Measurements from ENCODE around the gene KIF1A. TPM values are rescaled to one million over a fixed set of nuclear protein-coding genes. Genes with fewer than 3 reads are reported as not detected.

Gene KIF1A
- total and polyA plus RNA-seq, 2 of the 8 experiments (the other 6 are each of a cell fraction or from before 2014, with no cell fraction given) = 61.3 to 281 TPM

DNA sequence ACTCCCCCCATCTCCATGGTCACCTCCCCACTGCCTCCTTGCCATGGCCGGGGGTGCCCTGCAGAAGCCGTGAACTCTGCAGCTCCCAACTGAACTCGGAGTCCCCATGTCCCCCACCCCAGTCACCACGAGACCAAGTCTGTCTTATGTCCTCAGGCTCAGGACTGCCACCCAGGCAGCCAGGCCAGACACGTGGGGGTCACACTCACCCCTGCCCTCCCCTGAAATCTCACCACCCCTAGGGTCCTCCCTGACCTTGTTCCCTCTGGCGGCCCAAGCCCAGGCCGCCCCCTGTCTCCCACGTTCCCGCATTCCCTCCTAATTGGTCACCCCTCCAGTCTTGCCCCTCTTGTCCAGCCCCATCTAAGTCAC lies 117.4 kb downstream of the KIF1A start (continued):
- TF ChIP-seq, protein P1, sequence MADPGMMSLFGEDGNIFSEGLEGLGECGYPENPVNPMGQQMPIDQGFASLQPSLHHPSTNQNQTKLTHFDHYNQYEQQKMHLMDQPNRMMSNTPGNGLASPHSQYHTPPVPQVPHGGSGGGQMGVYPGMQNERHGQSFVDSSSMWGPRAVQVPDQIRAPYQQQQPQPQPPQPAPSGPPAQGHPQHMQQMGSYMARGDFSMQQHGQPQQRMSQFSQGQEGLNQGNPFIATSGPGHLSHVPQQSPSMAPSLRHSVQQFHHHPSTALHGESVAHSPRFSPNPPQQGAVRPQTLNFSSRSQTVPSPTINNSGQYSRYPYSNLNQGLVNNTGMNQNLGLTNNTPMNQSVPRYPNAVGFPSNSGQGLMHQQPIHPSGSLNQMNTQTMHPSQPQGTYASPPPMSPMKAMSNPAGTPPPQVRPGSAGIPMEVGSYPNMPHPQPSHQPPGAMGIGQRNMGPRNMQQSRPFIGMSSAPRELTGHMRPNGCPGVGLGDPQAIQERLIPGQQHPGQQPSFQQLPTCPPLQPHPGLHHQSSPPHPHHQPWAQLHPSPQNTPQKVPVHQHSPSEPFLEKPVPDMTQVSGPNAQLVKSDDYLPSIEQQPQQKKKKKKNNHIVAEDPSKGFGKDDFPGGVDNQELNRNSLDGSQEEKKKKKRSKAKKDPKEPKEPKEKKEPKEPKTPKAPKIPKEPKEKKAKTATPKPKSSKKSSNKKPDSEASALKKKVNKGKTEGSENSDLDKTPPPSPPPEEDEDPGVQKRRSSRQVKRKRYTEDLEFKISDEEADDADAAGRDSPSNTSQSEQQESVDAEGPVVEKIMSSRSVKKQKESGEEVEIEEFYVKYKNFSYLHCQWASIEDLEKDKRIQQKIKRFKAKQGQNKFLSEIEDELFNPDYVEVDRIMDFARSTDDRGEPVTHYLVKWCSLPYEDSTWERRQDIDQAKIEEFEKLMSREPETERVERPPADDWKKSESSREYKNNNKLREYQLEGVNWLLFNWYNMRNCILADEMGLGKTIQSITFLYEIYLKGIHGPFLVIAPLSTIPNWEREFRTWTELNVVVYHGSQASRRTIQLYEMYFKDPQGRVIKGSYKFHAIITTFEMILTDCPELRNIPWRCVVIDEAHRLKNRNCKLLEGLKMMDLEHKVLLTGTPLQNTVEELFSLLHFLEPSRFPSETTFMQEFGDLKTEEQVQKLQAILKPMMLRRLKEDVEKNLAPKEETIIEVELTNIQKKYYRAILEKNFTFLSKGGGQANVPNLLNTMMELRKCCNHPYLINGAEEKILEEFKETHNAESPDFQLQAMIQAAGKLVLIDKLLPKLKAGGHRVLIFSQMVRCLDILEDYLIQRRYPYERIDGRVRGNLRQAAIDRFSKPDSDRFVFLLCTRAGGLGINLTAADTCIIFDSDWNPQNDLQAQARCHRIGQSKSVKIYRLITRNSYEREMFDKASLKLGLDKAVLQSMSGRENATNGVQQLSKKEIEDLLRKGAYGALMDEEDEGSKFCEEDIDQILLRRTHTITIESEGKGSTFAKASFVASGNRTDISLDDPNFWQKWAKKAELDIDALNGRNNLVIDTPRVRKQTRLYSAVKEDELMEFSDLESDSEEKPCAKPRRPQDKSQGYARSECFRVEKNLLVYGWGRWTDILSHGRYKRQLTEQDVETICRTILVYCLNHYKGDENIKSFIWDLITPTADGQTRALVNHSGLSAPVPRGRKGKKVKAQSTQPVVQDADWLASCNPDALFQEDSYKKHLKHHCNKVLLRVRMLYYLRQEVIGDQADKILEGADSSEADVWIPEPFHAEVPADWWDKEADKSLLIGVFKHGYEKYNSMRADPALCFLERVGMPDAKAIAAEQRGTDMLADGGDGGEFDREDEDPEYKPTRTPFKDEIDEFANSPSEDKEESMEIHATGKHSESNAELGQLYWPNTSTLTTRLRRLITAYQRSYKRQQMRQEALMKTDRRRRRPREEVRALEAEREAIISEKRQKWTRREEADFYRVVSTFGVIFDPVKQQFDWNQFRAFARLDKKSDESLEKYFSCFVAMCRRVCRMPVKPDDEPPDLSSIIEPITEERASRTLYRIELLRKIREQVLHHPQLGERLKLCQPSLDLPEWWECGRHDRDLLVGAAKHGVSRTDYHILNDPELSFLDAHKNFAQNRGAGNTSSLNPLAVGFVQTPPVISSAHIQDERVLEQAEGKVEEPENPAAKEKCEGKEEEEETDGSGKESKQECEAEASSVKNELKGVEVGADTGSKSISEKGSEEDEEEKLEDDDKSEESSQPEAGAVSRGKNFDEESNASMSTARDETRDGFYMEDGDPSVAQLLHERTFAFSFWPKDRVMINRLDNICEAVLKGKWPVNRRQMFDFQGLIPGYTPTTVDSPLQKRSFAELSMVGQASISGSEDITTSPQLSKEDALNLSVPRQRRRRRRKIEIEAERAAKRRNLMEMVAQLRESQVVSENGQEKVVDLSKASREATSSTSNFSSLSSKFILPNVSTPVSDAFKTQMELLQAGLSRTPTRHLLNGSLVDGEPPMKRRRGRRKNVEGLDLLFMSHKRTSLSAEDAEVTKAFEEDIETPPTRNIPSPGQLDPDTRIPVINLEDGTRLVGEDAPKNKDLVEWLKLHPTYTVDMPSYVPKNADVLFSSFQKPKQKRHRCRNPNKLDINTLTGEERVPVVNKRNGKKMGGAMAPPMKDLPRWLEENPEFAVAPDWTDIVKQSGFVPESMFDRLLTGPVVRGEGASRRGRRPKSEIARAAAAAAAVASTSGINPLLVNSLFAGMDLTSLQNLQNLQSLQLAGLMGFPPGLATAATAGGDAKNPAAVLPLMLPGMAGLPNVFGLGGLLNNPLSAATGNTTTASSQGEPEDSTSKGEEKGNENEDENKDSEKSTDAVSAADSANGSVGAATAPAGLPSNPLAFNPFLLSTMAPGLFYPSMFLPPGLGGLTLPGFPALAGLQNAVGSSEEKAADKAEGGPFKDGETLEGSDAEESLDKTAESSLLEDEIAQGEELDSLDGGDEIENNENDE (IDR thresholded peaks at IDR 0.05; ENCODE audit: insufficient replicate concordance, low read length) = no peak
- TF ChIP-seq KDM1A (IDR thresholded peaks at IDR 0.05; ENCODE audit: borderline replicate concordance, low read length) (no peak), EZH2 (IDR thresholded peaks at IDR 0.05; ENCODE audit: low read depth, low read length, severe bottlenecking) (no peak), YY1 (IDR thresholded peaks at IDR 0.05; ENCODE audit: low read depth, low read length) (no peak)
